Hindlimb muscle (tissue), 1 donor: ENCODE measurements around the gene MYH2. TPM values are rescaled to one million over a fixed set of nuclear protein-coding genes. Genes with fewer than 3 reads are reported as not detected.
"Not testable (repeated sequence)": the region's sequence is repeated elsewhere in the genome, so short reads cannot be mapped to it uniquely, and the experiment has no call there.

Experiments used
- DNase-seq: peaks from one replicate; pipeline ENCODE4 v3.0.0-alpha.2; 2013
- polyA plus RNA-seq: library from polyadenylated mRNA; unstranded; fragments of 120-200 nt; gene quantifications from one replicate; pipeline ENCODE4 v1.2.1, GENCODE V29; 2013; ENCODE audit not compliant: insufficient read length

Gene MYH2
- 48.2 TPM for polyA plus RNA-seq

DNA sequence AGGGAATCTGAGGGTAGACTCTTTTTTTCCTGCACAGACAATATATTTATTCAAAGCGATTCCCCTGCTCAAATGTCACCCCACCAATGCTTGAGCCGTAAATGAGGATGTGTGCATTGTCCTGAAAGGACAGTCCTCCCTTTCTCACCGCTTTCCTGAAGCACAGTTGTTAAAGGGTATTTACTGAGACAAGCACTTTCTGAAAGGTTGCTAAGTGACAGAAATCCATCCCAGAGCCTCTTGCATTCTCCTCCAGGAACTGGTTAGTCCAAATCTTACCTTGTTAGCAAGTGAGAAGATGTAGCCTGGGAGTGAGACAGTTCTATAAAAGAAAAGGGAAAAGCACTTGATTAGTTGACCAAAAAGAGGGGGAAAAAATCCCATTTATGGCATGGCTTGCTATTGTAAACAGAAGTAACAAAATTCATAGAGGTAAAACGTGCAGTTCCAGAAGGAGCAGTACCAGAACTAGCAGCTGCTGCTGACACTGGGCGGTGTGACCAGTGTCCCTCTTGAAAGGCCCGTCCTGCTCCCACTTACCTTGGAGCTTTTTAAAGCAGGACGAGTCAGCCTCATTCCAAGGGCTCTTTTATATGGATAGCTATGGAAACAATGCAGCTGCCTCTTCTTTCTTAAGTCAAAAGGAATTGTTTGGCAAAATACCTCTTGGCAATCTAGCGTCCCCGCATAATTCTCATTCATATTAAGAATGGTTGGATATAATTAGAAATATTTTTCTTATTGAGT is at the start of gene MYH2:
Gene MYH2 (minus strand): TSS at position 563 of the 747 bp plus-strand sequence. CDS start 1,738 bp downstream, outside the sequence.
- DNase-seq: no peak

GRCh38 chr17:10598621-10599020 is 49.2 kb upstream of the MYH2 start:
- no peak for DNase-seq

DNA sequence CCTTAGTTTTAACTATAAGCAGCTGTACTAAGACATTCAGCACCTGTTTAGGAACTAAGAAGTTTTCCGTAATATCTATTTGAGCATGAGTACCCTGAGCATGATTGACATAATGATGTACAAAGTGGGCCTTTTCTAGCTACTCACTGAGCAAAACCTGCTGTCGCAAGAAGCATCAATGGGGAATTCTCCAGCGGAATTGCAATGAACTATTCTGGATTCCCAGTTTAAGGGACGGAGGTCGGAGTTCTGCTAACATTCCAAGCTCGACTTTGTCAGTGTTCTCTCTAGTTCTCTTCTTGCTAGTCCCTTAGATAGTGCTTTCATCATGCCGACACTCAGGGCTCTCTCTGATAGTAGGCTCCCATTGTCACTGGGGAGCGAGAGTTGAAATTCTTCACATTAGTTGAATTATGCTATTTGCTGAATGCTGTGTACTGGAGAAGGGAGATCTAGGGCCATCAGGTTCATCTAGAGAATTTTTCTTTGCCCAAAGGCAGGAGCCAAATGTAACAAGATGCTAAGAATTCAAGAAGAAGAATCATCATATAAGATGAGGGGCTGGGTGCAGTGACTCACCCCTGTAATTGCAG is 40.2 kb upstream of the MYH2 start:
- no peak for DNase-seq

GRCh38 chr17:10585529-10585928 is 36.1 kb upstream of the MYH2 start:
- no peak for DNase-seq

DNA sequence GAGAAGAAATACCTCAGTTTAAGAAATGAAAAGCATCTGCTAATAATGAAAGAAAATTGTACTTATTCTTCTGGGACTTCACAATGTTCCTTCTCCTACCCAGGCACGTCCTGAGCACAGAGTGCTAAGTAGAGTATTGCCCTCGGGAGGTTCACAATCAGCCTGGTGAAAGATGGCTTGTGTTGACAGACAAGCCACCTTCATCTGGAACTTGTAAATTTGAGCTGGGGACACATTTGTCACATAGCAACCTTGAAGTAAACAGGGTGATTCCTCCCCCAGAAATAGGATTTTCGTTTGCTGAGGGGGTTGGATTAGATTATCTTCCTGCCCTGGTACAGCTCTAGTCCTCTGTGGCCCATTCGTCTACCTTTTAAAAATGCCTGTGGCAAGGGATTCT is 34.4 kb upstream of the MYH2 start:
- DNase-seq: no peak

DNA sequence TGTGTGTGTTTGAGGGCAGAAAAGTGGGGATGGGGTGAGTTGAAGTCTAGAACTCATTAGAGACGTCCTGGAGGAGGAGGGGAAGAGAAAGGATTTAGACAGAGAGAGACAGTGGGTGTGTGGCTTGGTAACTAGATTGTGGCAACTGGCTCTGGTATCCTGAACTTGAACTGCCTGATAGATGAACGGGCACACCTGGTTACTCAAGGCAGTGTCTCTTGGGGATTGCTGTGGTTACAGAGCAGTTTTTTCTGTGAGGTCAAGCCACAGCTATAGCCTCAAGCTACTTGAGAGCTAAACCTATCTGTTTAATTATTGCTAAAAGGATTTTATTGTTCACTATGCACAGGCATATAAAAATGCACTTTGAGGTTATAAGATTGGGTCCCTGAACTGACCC is 29.8 kb upstream of the MYH2 start:
- no peak for DNase-seq

- no peak for DNase-seq
Observed at GRCh38 chr17:10574324-10574723, 24.9 kb upstream of the MYH2 start.

GRCh38 chr17:10563991-10564660 is 14.7 kb upstream of the MYH2 start:
- no peak for DNase-seq

DNA sequence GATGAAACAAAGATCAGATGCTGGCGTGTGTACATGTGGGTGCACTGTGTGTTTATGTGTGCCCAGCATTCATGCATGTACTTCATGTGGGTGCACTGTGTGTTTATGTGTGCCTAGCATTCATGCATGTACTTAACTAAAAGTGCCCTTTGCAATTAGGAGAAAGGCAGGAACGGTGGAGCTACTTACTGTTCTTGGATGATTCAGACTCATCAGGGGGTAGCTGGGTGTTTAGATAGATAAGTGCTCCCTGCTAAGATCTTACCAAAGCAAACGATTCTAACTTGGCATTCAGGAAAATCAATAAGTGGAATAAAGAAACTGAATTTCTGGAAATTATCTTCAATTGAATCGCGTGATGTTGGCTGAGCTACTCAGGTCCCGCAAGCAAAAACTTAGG is 8.6 kb upstream of the MYH2 start:
- no peak for DNase-seq

DNA sequence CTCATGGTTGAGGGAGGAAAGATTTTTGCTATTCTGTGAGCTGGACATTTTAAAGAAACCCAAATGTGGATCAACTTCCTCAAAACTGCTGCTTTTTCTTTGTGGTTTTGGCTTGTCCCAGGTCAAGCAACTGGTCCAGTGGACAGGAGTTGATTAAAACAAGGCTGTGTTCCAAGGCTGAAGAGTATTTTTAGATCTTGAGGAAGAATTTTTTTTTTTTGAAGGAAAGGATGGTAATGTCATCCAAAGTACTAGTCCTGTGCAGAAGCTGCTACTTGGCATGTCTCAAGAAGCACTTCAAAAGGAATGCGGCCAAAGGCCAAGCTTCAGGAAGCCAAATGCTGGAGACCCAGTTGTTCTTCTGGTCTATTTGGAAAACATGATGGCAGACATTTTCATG is 8.0 kb upstream of the MYH2 start:
- peak; percentile 11 for DNase-seq

GRCh38 chr17:10556301-10557005 is 7.0 kb upstream of the MYH2 start:
- no peak for DNase-seq

- DNase-seq: no peak
Observed at GRCh38 chr17:10550014-10550413, 556 bp upstream of the MYH2 start.

GRCh38 chr17:10547351-10547750 is 2.1 kb downstream of the MYH2 start:
- DNase-seq: no peak

DNA sequence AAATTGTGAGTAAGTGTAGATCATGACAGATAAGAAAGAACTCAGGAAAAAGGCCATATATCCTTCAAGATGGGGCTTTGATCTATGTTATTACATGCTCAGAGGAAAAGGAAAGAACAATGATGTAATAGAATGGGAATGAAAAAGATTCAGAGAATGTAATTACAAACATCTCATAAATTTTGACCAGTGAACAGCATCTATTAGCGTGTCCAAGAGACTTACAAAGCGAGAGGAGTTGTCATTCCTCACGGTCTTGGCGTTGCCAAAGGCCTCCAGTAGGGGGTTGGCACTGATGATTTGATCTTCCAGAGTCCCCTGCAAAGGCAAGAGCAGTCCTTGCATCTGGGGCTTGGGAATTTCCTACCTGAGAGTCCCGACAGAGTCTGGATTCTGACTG is 6.0 kb downstream of the MYH2 start:
- not testable (repeated sequence) for DNase-seq

- not testable (repeated sequence) for DNase-seq
Observed at GRCh38 chr17:10541179-10541578, 8.3 kb downstream of the MYH2 start.

DNA sequence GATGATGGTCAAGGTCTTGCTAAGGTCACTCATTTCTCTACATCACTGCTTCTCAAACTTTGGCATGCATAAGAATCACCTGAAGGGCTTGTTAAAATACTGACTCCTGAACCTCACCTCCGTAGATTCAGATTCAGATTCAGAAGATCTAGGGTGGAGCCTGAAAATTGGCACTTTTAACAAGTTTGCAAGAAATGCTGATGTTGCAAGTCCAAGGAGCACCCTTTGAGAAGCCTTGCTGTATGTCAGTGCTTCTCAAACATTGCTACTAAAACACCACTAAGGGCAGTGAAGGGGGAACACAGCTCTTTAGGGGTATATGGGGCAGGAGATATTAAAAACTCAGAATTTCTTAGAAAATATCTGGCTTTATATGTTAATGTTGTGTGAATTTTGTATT is 17.4 kb downstream of the MYH2 start:
- no peak for DNase-seq

DNA sequence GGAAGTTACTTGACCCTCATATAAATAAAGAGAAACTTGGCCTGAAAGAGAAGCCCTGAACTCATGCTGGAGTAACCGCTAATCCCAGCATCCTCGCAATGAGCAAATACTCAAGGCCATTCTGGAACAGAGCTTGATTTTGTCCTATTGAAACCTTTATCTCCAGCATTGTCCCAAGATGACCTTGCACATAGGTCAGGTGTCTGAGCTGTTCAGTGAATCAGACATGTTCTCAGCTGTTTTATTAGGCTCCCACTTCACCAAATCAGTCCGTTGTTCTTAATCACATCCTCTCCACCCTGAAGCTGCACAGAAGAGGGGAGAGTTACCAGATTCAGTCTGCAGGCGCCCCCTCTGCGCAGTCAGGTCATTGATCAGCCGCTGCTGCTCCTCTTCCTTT is 22.0 kb downstream of the MYH2 start:
- DNase-seq: no peak

- no peak for DNase-seq
Observed at GRCh38 chr17:10526517-10526916, 22.9 kb downstream of the MYH2 start.

- no peak for DNase-seq
Observed at GRCh38 chr17:10523064-10523463, 26.4 kb downstream of the MYH2 start.

GRCh38 chr17:10521949-10522348 is 27.5 kb downstream of the MYH2 start:
- DNase-seq: no peak

GRCh38 chr17:10518271-10519037 is 31.0 kb downstream of the MYH2 start, which contains the start of gene MYH1:
Gene MYH1, minus strand, starts transcription at chr17:10518542. Its CDS starts 1,900 bp downstream, at chr17:10516642.
- DNase-seq: no peak

DNA sequence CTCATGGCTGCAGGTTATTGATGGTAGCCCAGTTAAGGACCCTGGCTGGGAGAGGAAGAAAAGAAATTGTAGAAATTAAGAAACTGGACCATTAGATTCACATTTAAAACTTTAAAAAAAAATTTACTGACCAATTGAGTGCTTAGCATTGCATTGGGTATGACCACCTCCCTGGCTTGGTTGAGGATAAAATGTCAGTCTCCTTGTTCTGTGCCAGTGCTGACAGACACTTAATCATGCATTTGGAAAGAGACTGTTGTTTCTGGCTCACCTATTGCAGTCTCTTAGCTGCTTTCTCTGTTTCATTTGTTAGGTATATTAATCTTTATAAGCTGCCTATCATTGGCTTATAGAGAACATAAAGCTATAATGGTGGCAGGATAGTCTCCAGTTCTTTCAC is 32.8 kb downstream of the MYH2 start:
- no peak for DNase-seq
